K562 (cell line): ENCODE results near the gene HOXD9. TPM values are rescaled to one million over a fixed set of nuclear protein-coding genes. Genes with fewer than 3 reads are reported as not detected.

ENCODE experiments used
- ATF7 ChIP-seq: fragments of 450-650 bp; IDR thresholded peaks from 2 replicates; pipeline ENCODE4 v1.7.1; 2014; ENCODE audit warnings: mild to moderate bottlenecking, moderate library complexity
- BCOR ChIP-seq: fragments of 450-650 bp; IDR thresholded peaks from 2 replicates; pipeline ENCODE4 v1.6.1; 2016
- EZH2 ChIP-seq: IDR thresholded peaks from 2 replicates; pipeline ENCODE4 v1.6.1; 2012; ENCODE audit warnings: low read depth, mild to moderate bottlenecking, inconsistent platforms, low read length, borderline replicate concordance
- HEY1 ChIP-seq: fragments of 250-450 bp; sonication (Bioruptor Pico); IDR thresholded peaks from 2 replicates; pipeline ENCODE4 v1.5.0; 2020; ENCODE audit warnings: mild to moderate bottlenecking, moderate library complexity, borderline replicate concordance
- JUND ChIP-seq, 2 experiments: IDR thresholded peaks; 2 replicates in 1 of 2; 3 replicates in 1 of 2; pipeline ENCODE4 v1.6.1; 2011; ENCODE audit warnings: borderline replicate concordance in 2 of 2, low read depth in 2 of 2, low read length in 2 of 2, improper control_type of control experiment in 1 of 2, missing biosample characterization in 1 of 2, missing genetic modification characterization in 1 of 2, missing genetic modification reagents in 1 of 2
- PCBP2 ChIP-seq: fragments of 200-400 bp; formaldehyde crosslinking; IDR thresholded peaks from 2 replicates; pipeline ENCODE4 v1.6.1; 2018; ENCODE audit warnings: low read length, low read depth, mild to moderate bottlenecking, moderate library complexity; ENCODE audit not compliant: poor library complexity, severe bottlenecking
- PHF8 ChIP-seq: fragments of 200-600 bp; sonication (generic); IDR thresholded peaks from 2 replicates; pipeline ENCODE4 v1.6.1; 2012; ENCODE audit warnings: mixed run types, mild to moderate bottlenecking, inconsistent platforms, low read length, moderate library complexity, borderline replicate concordance
- PURB ChIP-seq: sonication (generic); formaldehyde crosslinking; IDR thresholded peaks from 2 replicates; pipeline ENCODE4 v1.9.0; 2021; ENCODE audit warnings: low read depth, mild to moderate bottlenecking, missing genetic modification reagents
- RBFOX2 ChIP-seq: fragments of 200-400 bp; formaldehyde crosslinking; IDR thresholded peaks from 2 replicates; pipeline ENCODE4 v1.6.1; 2017; ENCODE audit warnings: low read depth, mild to moderate bottlenecking, low read length, moderate library complexity
- SPI1 ChIP-seq: IDR thresholded peaks from 2 replicates; pipeline ENCODE4 v1.6.1; 2011; ENCODE audit warnings: low read depth, low read length, control low read depth, borderline replicate concordance
- TRIM28 ChIP-seq: fragments of 450-650 bp; IDR thresholded peaks from 2 replicates; pipeline ENCODE4 v1.6.1; 2017
- XRCC5 ChIP-seq: fragments of 200-400 bp; formaldehyde crosslinking; IDR thresholded peaks from 2 replicates; pipeline ENCODE4 v1.6.1; 2017; ENCODE audit warnings: low read depth, mild to moderate bottlenecking, low read length
- ZNF77 ChIP-seq: fragments of 250-450 bp; sonication (Bioruptor Pico); IDR thresholded peaks from 2 replicates; pipeline ENCODE4 v1.5.0; 2020
- polyA plus RNA-seq, 8 experiments: library from polyadenylated mRNA; depleted of rRNA in 4 of 8; stranded (reverse) in 5 of 8; unstranded in 3 of 8; fragments of >200 nt; fragmentation: Nextera tagmentation in 2 of 8; fragmentation: Illumina TruSeq in 1 of 8; extraction: Ambion mirVana in 2 of 8; extraction: Trizol in 1 of 8; gene quantifications; 2 replicates each; pipeline versions ENCODE4 v1.2.1 to v1.2.3, GENCODE V29; 2011 to 2014; ENCODE audit warnings: inconsistent platforms in 1 of 8, missing spikeins in 1 of 8
- total RNA-seq, 7 experiments: library from RNA; depleted of rRNA in 6 of 7; stranded (reverse); fragments of >200 nt in 6 of 7; fragmentation: Illumina TruSeq in 2 of 7; extraction: Trizol in 2 of 7; gene quantifications; 2 replicates each; pipeline versions ENCODE4 v1.2.1 to v1.2.3, GENCODE V29; 2011 to 2021; ENCODE audit warnings: low replicate concordance in 1 of 7
- TF ChIP-seq, protein P1 (sequence below): fragments of 250-450 bp; sonication (Bioruptor Pico); IDR thresholded peaks from 2 replicates; pipeline ENCODE4 v1.9.0; 2021; ENCODE audit warnings: mild to moderate bottlenecking, inconsistent platforms
- TF ChIP-seq, protein P2 (sequence below): fragments of 250-450 bp; sonication (Bioruptor Pico); IDR thresholded peaks from 2 replicates; pipeline ENCODE4 v1.4.0; 2020; ENCODE audit warnings: mild to moderate bottlenecking, moderate library complexity, borderline replicate concordance
- TF ChIP-seq, protein P3 (sequence below): fragments of 450-650 bp; formaldehyde crosslinking; IDR thresholded peaks from 2 replicates; pipeline ENCODE4 v1.4.0; 2022; ENCODE audit warnings: missing genetic modification characterization
- TF ChIP-seq, protein P4 (sequence below): fragments of 250-450 bp; sonication (Bioruptor Pico); IDR thresholded peaks from 2 replicates; pipeline ENCODE4 v1.5.0; 2021
- TF ChIP-seq, protein P5 (sequence below): fragments of 250-450 bp; sonication (Bioruptor Pico); IDR thresholded peaks from 2 replicates; pipeline ENCODE4 v1.6.1; 2021; ENCODE audit warnings: mild to moderate bottlenecking

Gene HOXD9
- total and polyA plus RNA-seq, 9 of the 15 experiments (the other 6 are each of a cell fraction or from before 2014, with no cell fraction given), result not detected

DNA sequence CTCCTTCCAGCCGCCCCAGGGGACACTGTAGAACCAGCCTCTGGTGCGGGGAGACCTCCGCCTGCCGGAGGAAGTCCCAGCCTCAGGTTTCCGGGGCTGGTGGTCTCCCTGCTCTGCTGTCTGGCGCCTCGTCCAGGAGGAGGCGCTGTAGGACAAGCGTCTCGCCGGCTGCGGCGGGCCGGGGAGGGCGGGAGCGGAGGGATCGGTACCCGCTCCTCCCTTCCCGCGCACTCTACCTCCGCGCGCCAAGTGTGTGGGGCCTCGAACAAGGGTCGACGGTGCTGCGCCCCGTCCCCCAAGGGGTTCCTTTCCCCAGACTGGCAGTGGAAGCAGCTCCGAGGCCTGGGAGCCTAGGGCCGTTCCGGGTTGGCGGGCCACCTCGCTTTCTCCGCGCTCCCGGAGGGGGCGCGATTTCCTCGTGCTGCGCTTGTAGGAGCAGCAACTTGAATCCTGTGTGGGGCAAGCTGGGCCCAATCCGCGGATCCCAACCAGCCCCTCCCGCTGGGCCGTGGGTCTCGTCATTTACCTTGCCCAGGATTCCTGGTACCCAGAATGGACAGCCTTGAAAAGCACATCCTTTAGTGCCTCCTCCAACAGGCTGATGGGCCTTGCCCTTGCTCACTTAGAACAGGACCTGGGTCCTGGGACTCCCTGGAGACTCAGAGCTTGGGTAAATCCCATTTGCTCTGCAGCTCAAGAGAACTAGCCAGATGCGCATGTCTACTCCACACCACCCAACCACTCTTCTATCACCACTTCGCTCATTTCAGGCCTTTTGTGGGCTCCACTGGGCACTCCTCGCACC, 18.2 kb downstream of the HOXD9 start (continued):
- TF ChIP-seq, protein P1, sequence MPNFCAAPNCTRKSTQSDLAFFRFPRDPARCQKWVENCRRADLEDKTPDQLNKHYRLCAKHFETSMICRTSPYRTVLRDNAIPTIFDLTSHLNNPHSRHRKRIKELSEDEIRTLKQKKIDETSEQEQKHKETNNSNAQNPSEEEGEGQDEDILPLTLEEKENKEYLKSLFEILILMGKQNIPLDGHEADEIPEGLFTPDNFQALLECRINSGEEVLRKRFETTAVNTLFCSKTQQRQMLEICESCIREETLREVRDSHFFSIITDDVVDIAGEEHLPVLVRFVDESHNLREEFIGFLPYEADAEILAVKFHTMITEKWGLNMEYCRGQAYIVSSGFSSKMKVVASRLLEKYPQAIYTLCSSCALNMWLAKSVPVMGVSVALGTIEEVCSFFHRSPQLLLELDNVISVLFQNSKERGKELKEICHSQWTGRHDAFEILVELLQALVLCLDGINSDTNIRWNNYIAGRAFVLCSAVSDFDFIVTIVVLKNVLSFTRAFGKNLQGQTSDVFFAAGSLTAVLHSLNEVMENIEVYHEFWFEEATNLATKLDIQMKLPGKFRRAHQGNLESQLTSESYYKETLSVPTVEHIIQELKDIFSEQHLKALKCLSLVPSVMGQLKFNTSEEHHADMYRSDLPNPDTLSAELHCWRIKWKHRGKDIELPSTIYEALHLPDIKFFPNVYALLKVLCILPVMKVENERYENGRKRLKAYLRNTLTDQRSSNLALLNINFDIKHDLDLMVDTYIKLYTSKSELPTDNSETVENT (CRISPR knock-in tag), result peak; percentile 19; the same call in 1 of the 2 replicates
- TF ChIP-seq JUND (IDR thresholded peaks at IDR 0.05; ENCODE audit: borderline replicate concordance, low read depth, low read length) (peak; percentile 29; the same call in 1 of the 2 replicates), JUND (tag; IDR thresholded peaks at IDR 0.05; ENCODE audit: borderline replicate concordance, low read depth, low read length) (no peak; the same call in 2 of the 3 replicates), BCOR (peak; percentile 59), PCBP2 (no peak), XRCC5 (no peak), SPI1 (0 out of 2 replicates have a peak, but pooled peaks have one; percentile 23), ATF7 (peak; percentile 62; the same call in 1 of the 2 replicates), HEY1 (CRISPR knock-in tag) (no peak), EZH2 (no peak), PHF8 (peak; percentile 8; the same call in 1 of the 2 replicates), TRIM28 (no peak), RBFOX2 (0 out of 2 replicates have a peak, but pooled peaks have one; percentile 24), ZNF77 (CRISPR knock-in tag) (no peak), PURB (CRISPR knock-in tag) (no peak)
- TF ChIP-seq, protein P2, sequence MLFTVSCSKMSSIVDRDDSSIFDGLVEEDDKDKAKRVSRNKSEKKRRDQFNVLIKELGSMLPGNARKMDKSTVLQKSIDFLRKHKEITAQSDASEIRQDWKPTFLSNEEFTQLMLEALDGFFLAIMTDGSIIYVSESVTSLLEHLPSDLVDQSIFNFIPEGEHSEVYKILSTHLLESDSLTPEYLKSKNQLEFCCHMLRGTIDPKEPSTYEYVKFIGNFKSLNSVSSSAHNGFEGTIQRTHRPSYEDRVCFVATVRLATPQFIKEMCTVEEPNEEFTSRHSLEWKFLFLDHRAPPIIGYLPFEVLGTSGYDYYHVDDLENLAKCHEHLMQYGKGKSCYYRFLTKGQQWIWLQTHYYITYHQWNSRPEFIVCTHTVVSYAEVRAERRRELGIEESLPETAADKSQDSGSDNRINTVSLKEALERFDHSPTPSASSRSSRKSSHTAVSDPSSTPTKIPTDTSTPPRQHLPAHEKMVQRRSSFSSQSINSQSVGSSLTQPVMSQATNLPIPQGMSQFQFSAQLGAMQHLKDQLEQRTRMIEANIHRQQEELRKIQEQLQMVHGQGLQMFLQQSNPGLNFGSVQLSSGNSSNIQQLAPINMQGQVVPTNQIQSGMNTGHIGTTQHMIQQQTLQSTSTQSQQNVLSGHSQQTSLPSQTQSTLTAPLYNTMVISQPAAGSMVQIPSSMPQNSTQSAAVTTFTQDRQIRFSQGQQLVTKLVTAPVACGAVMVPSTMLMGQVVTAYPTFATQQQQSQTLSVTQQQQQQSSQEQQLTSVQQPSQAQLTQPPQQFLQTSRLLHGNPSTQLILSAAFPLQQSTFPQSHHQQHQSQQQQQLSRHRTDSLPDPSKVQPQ (CRISPR knock-in tag), result no peak
- TF ChIP-seq, protein P3, sequence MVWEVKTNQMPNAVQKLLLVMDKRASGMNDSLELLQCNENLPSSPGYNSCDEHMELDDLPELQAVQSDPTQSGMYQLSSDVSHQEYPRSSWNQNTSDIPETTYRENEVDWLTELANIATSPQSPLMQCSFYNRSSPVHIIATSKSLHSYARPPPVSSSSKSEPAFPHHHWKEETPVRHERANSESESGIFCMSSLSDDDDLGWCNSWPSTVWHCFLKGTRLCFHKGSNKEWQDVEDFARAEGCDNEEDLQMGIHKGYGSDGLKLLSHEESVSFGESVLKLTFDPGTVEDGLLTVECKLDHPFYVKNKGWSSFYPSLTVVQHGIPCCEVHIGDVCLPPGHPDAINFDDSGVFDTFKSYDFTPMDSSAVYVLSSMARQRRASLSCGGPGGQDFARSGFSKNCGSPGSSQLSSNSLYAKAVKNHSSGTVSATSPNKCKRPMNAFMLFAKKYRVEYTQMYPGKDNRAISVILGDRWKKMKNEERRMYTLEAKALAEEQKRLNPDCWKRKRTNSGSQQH, result no peak
- TF ChIP-seq, protein P4, sequence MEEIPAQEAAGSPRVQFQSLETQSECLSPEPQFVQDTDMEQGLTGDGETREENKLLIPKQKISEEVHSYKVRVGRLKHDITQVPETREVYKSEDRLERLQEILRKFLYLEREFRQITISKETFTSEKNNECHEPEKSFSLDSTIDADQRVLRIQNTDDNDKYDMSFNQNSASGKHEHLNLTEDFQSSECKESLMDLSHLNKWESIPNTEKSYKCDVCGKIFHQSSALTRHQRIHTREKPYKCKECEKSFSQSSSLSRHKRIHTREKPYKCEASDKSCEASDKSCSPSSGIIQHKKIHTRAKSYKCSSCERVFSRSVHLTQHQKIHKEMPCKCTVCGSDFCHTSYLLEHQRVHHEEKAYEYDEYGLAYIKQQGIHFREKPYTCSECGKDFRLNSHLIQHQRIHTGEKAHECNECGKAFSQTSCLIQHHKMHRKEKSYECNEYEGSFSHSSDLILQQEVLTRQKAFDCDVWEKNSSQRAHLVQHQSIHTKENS (CRISPR knock-in tag), result no peak
- TF ChIP-seq, protein P5, sequence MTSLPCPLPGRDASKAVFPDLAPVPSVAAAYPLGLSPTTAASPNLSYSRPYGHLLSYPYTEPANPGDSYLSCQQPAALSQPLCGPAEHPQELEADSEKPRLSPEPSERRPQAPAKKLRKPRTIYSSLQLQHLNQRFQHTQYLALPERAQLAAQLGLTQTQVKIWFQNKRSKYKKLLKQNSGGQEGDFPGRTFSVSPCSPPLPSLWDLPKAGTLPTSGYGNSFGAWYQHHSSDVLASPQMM, result no peak
